Embryonic facial prominence (tissue), 1 donor: ENCODE results near the gene KLHL34.

Source experiments
- DNase-seq: peaks from one replicate; pipeline ENCODE4 v3.0.0-alpha.2; 2016; ENCODE audit errors: extremely low spot score

Gene KLHL34

GRCh38 chrX:21656587-21657317 is 1.4 kb downstream of the KLHL34 start:
- no peak for DNase-seq

DNA sequence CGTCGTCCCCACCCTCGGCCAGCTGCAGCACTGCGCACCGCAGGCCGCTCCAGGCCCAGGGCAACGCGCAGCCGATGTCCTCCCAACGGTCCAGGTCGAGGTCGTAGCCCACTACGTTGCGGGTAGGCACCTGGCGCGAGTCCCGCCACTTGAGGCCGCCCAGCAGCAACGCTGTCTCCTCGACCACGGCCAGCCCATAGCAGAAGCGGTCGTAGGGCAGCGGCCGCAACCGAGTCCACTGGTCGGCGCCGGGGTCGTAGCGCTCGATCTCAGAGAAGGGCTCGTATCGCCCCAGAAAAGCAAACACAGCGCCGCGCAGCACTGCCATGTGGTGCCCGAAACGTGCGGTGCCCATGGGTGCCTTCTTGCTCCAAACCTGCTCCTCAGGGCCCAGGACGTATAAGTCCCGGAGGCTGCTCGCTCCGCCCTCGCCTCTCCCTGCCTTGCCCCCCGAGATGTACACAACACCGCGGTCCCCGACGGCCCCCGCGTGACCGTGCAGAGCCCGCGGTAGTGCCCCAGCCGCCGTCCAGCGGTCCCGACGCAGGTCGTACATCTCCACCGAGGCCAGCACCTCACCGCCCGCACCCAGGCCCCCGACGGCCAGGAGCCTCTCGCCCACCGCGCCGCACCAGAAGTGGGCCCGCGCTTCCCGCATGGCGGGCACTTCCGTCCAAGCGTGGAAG is 2.1 kb downstream of the KLHL34 start:
- DNase-seq, result no peak

GRCh38 chrX:21645886-21646285 is 12.2 kb downstream of the KLHL34 start:
- DNase-seq, result no peak

- DNase-seq, result no peak
Observed at GRCh38 chrX:21645431-21645830, 12.7 kb downstream of the KLHL34 start.

GRCh38 chrX:21639775-21640174 is 18.4 kb downstream of the KLHL34 start:
- no peak for DNase-seq

DNA sequence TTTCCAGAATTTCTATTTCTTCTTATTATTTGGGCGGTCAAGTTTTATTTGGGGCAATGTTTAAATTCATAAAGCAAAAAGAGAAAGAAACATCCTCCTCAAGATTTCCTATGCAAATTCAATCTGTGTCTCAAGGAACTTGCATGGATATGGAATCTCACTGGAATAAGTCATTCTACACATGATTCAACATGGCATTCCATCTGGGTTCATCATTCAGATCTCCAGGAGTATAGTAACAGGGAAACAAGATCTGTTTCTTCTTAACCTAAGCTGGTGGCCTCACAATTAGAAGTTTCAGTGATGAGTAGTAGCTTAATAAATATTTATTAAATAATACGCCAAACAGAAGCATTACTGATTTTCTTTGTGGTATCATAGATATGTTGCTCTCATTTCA is 19.8 kb downstream of the KLHL34 start:
- DNase-seq, result no peak

- no peak for DNase-seq
Observed at GRCh38 chrX:21632027-21632426, 26.1 kb downstream of the KLHL34 start.

- no peak for DNase-seq
Observed at GRCh38 chrX:21623778-21624501, 34.2 kb downstream of the KLHL34 start.

- no peak for DNase-seq
Observed at GRCh38 chrX:21620234-21620633, 37.9 kb downstream of the KLHL34 start.

DNA sequence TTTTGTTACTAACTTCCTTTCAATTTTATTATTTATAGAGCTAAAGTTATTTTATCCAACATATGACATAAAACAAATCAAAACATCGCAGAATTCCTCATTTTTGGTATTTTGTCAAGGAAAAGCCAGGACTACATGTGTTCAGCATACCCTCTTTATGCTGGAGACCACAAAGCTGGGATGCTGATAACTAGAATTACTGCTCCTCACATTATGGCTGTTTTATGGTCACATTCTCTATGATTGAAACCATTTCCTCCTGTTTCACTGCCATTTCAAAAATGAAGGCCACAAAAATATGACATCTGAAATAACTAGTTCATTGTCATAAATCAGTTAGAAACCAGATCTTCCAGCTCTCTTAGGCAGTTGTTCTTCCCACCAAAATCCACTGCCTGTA is 41.7 kb downstream of the KLHL34 start:
- no peak for DNase-seq

- DNase-seq, result no peak
Observed at GRCh38 chrX:21612154-21612553, 46.0 kb downstream of the KLHL34 start.

DNA sequence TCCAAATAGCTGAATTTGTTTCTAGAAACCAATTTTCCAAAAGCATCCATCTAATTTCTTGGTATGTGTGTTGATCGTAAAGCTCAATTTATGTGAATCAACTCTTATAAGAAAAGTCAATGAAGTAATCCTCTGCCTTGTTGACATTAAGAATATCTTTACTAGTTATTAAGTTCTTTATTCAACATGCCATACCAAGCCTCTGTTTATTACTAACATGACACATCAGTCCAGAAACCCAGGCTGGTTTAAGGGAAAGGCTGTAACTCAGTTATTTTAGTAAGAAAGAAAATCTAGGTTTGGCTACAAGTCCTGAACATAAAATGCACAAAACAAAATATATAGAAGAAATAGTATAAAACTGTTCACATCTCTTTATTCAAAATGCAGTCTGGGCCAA is 48.0 kb downstream of the KLHL34 start:
- no peak for DNase-seq

- DNase-seq, result no peak
Observed at GRCh38 chrX:21606002-21606401, 52.1 kb downstream of the KLHL34 start.
